Measurements from ENCODE around the gene TBXAS1.

DNA sequence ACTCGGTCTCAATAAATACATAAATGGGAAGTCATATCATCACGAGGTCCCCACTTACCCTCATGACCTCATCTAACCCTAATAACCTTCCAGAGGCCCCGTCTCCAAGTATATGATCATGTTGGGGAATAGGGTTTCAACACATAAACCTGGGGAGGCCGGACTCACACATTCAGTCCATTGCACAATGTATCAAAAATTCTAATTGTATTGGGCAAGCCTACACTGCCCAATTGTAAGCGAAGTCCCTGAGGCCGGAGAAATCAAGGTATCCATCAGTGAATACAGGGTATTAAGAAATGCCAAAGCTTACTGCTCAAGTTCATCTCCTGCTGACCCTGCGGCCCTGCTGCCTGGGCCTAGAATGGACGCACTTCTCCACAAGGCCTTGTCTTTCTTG lies 164.1 kb downstream of the TBXAS1 start:
- TF ChIP-seq POLR2A (IDR thresholded peaks at IDR 0.05) = no peak
- no peak for TF ChIP-seq CTCF (IDR thresholded peaks at IDR 0.05)
- TF ChIP-seq POLR2AphosphoS5 (IDR thresholded peaks at IDR 0.05) = no peak

Data from transverse colon (tissue), 4 donors.